ENCODE data around the gene BTBD9. TPM values are rescaled to one million over a fixed set of nuclear protein-coding genes. Genes with fewer than 3 reads are reported as not detected.

BTBD9 gene
- total RNA-seq, 1 donor from 2014 or later: 24.1 TPM

DNA sequence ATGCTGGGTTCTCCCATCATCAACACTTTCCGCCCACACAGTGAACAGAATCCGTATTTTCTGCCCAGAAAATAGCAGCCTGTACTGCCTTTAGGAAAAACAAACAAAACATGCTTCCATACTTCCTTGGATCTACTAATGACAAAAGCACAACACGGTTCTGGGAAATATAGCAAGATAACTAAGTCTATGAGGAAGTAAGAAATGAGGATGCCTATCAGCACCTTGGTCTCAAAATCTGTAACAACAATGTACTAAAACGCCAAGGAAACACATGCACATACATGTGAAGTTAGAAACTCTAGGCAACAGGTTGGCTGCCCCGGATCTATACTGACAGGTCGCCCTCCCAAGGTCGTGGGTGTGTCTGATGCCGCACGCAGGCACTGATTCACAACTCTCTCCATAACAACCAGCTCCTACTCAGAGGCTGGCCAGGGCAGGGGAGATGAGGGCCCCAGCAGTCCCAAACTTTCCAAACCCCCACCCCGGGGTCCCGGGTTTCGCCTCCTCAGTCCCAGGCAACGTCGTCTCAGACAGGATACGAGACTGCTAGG, 710 bp downstream of the BTBD9 start:
- H3K4me1 ChIP-seq: peaks cover 23% of the 10 kb centered on the region
- no peak for TF ChIP-seq POLR2A (IDR thresholded peaks at IDR 0.05)
- TF ChIP-seq, protein P1, sequence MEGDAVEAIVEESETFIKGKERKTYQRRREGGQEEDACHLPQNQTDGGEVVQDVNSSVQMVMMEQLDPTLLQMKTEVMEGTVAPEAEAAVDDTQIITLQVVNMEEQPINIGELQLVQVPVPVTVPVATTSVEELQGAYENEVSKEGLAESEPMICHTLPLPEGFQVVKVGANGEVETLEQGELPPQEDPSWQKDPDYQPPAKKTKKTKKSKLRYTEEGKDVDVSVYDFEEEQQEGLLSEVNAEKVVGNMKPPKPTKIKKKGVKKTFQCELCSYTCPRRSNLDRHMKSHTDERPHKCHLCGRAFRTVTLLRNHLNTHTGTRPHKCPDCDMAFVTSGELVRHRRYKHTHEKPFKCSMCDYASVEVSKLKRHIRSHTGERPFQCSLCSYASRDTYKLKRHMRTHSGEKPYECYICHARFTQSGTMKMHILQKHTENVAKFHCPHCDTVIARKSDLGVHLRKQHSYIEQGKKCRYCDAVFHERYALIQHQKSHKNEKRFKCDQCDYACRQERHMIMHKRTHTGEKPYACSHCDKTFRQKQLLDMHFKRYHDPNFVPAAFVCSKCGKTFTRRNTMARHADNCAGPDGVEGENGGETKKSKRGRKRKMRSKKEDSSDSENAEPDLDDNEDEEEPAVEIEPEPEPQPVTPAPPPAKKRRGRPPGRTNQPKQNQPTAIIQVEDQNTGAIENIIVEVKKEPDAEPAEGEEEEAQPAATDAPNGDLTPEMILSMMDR (IDR thresholded peaks at IDR 0.05): no peak
- TF ChIP-seq POLR2AphosphoS5 (IDR thresholded peaks at IDR 0.05; ENCODE audit: insufficient read depth in 1 of 2, low read depth in 1 of 2): no peak
- H3K27ac ChIP-seq: peak overlapping the region; percentile 84
- peak overlapping the region; percentile 71 to 83 for H3K4me3 ChIP-seq
- DNase-seq (ENCODE audit: extremely low spot score in 2 of 2): peak in 1 of 2 donors; percentile 89
- H3K9me3 ChIP-seq: no peaks in the 10 kb centered on the region
- H3K27me3 ChIP-seq: no peaks in the 10 kb centered on the region
- H3K36me3 ChIP-seq: no peaks in the 10 kb centered on the region
- intact Hi-C loops (cut with DNase I): no loop called here

DNA sequence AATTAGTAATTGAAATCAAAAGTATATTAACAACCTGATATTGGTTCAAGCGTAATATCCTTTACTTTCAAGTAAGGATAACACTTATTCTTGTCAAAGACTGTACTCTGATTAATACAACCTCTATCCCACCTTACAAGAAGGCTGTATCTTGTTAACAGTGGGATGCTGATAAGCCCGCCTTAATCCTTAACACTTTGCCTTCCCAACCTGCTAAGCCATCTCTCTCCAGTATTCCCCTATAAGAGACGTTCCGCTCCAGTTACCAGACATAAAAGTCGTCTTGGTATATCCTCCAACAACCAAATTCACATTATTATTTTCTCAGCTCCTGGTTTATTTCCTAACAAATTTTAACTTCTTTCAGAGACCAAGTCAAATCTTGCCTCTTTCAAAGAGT, 2.0 kb downstream of the BTBD9 start:
- H3K4me3 ChIP-seq: no peak overlapping the region
- H3K9me3 ChIP-seq: no peaks in the 10 kb centered on the region
- intact Hi-C loops (cut with DNase I): no loop called here
- H3K4me1 ChIP-seq: peaks cover 23% of the 10 kb centered on the region
- TF ChIP-seq POLR2AphosphoS5 (IDR thresholded peaks at IDR 0.05; ENCODE audit: insufficient read depth in 1 of 2, low read depth in 1 of 2) (no peak), POLR2A (IDR thresholded peaks at IDR 0.05) (no peak)
- TF ChIP-seq, protein P1 (IDR thresholded peaks at IDR 0.05): no peak
- no peak overlapping the region for H3K27ac ChIP-seq
- no peak for DNase-seq (ENCODE audit: extremely low spot score in 2 of 2)
- no peaks in the 10 kb centered on the region for H3K27me3 ChIP-seq
- no peaks in the 10 kb centered on the region for H3K36me3 ChIP-seq

DNA sequence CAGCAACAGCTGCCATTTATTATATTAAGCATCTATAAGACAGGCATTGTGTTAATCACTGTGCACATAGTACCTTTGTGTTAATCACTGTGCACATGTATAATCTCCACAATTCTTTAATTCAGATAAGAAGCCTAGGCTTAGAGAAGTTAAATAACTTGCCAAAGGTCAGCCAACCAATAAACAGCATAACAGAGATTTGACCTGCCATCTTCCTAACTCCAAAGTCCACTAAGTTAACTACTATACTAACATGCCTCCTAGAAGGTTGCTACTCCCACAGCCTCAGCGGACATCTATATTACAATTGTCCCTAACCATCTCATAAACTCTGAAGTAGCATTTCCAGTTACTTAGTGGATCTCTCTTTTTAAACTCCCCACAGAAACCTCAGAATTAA, 3.7 kb downstream of the BTBD9 start:
- H3K27ac ChIP-seq: no peak overlapping the region
- intact Hi-C loops (cut with DNase I): no loop called here

DNA sequence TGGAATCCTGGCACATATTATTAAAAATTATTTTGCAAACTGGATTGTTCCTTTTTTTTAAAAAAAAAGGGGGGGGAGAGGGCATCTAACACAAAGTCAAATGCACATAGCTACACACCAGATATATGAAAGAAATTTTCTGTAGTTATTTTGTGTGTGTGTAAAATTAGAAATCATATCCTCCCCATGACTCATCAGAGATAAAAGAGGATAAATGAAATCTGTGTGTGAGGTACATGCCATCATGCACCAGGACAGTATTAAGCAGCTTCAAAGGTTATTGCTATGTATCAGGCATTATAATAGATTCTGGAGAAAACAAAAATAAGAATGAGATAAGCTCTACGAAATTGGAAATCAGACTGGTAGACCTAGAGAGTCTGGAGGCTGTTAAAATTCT, 5.2 kb downstream of the BTBD9 start:
- intact Hi-C loops (cut with DNase I): no loop called here
- Histone ChIP-seq H3K36me3 (no peaks in the 10 kb centered on the region), H3K4me3 (no peak overlapping the region), H3K27ac (no peak overlapping the region), H3K4me1 (peaks cover 6% of the 10 kb centered on the region), H3K27me3 (no peaks in the 10 kb centered on the region), H3K9me3 (no peaks in the 10 kb centered on the region)
- DNase-seq (ENCODE audit: extremely low spot score in 2 of 2): no peak
- TF ChIP-seq, protein P1 (IDR thresholded peaks at IDR 0.05): no peak
- no peak for TF ChIP-seq POLR2A (IDR thresholded peaks at IDR 0.05)
- TF ChIP-seq POLR2AphosphoS5 (IDR thresholded peaks at IDR 0.05; ENCODE audit: insufficient read depth in 1 of 2, low read depth in 1 of 2): no peak

More for the DNA sequence above, 3.7 kb downstream of the BTBD9 start:
- no peak for TF ChIP-seq POLR2A (IDR thresholded peaks at IDR 0.05)
- TF ChIP-seq, protein P1 (IDR thresholded peaks at IDR 0.05): no peak
- TF ChIP-seq POLR2AphosphoS5 (IDR thresholded peaks at IDR 0.05; ENCODE audit: insufficient read depth in 1 of 2, low read depth in 1 of 2): no peak
- no peak overlapping the region for H3K4me3 ChIP-seq
- no peaks in the 10 kb centered on the region for H3K27me3 ChIP-seq
- DNase-seq (ENCODE audit: extremely low spot score in 2 of 2): no peak
- H3K36me3 ChIP-seq: no peaks in the 10 kb centered on the region
- no peaks in the 10 kb centered on the region for H3K9me3 ChIP-seq
- H3K4me1 ChIP-seq: peaks cover 13% of the 10 kb centered on the region

DNA sequence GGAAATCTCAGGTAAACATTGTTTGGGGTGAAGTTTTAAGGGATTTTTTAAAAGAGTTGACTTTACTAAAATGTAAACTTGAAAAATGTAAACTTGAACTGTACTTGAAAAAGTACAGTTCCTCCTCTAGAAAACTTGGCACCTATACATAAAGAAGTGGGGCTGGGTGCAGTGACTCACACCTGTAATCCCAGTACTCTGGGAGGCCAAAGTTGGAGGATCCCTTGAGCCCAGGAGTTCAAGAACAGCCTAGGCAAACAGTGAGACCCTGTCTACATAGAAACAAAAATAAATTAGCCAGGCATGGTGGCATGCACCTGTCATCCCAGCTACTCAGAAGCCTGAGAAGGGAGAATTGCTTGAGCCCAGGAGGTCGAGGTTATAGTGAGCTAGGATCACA, 7.2 kb downstream of the BTBD9 start:
- H3K4me3 ChIP-seq: no peak overlapping the region
- no peaks in the 10 kb centered on the region for H3K9me3 ChIP-seq
- intact Hi-C loops (cut with DNase I): no loop called here
- no peak for DNase-seq (ENCODE audit: extremely low spot score in 2 of 2)
- TF ChIP-seq POLR2AphosphoS5 (IDR thresholded peaks at IDR 0.05; ENCODE audit: insufficient read depth in 1 of 2, low read depth in 1 of 2) (no peak), POLR2A (IDR thresholded peaks at IDR 0.05) (no peak)
- TF ChIP-seq, protein P1 (IDR thresholded peaks at IDR 0.05): no peak
- H3K27ac ChIP-seq: no peak overlapping the region
- H3K4me1 ChIP-seq: no peaks in the 10 kb centered on the region
- no peaks in the 10 kb centered on the region for H3K36me3 ChIP-seq
- H3K27me3 ChIP-seq: no peaks in the 10 kb centered on the region

All from vagina (tissue), 2 donors.